Activated naive CD4-positive, alpha-beta T cell treated with anti-CD3 and anti-CD28 coated beads, Interleukin-2, amount 50 U/mL, for 72 hours (primary cell): Measurements from ENCODE around the gene SYDE2. TPM values are rescaled to one million over a fixed set of nuclear protein-coding genes. Genes with fewer than 3 reads are reported as not detected.
"Not testable (repeated sequence)": the region's sequence is repeated elsewhere in the genome, so short reads cannot be mapped to it uniquely, and the experiment has no call there.

Experiments
- ATAC-seq, 2 donors: fragments of 150-1000 bp; cut with Tn5 transposase; 2 replicates each; pipeline ENCODE4 v1.10.0; 2021; ENCODE audit warnings: mild to moderate bottlenecking in 2 of 2, moderate library complexity in 2 of 2
- DNase-seq, 2 donors: peaks; one replicate each; pipeline ENCODE4 v3.0.0; 2021 to 2022; ENCODE audit warnings: low spot score in 2 of 2
- H3K27ac Mint-ChIP-seq, 2 donors: one replicate each; pipeline ENCODE4 v1.8.0; 2022; ENCODE audit warnings: mild to moderate bottlenecking in 2 of 2, mixed read lengths in 2 of 2
- H3K36me3 Mint-ChIP-seq, 2 donors: one replicate each; pipeline ENCODE4 v1.8.0; 2022; ENCODE audit warnings: mixed read lengths in 2 of 2
- H3K9me3 Mint-ChIP-seq, 2 donors: one replicate each; pipeline ENCODE4 v1.8.0; 2022; ENCODE audit warnings: mixed read lengths in 2 of 2
- total RNA-seq, 2 donors: library from RNA; stranded (reverse); gene quantifications; one replicate each; pipeline ENCODE4 v1.2.3, GENCODE V29; 2022

Gene SYDE2, protein sequence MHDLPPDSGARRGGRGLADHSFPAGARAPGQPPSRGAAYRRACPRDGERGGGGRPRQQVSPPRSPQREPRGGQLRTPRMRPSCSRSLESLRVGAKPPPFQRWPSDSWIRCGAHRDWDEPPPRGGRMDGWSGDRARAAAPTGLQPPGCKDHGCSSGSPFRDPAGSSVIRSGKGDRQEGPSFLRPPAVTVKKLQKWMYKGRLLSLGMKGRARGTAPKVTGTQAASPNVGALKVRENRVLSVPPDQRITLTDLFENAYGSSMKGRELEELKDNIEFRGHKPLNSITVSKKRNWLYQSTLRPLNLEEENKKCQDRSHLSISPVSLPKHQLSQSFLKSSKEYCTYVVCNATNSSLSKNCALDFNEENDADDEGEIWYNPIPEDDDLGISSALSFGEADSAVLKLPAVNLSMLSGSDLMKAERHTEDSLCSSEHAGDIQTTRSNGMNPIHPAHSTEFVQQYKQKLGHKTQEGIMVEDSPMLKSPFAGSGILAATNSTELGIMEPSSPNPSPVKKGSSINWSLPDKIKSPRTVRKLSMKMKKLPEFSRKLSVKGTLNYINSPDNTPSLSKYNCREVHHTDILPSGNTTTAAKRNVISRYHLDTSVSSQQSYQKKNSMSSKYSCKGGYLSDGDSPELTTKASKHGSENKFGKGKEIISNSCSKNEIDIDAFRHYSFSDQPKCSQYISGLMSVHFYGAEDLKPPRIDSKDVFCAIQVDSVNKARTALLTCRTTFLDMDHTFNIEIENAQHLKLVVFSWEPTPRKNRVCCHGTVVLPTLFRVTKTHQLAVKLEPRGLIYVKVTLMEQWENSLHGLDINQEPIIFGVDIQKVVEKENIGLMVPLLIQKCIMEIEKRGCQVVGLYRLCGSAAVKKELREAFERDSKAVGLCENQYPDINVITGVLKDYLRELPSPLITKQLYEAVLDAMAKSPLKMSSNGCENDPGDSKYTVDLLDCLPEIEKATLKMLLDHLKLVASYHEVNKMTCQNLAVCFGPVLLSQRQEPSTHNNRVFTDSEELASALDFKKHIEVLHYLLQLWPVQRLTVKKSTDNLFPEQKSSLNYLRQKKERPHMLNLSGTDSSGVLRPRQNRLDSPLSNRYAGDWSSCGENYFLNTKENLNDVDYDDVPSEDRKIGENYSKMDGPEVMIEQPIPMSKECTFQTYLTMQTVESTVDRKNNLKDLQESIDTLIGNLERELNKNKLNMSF
- 1 to 10 TPM; 3.5 to 4.1 TPM for total RNA-seq

DNA sequence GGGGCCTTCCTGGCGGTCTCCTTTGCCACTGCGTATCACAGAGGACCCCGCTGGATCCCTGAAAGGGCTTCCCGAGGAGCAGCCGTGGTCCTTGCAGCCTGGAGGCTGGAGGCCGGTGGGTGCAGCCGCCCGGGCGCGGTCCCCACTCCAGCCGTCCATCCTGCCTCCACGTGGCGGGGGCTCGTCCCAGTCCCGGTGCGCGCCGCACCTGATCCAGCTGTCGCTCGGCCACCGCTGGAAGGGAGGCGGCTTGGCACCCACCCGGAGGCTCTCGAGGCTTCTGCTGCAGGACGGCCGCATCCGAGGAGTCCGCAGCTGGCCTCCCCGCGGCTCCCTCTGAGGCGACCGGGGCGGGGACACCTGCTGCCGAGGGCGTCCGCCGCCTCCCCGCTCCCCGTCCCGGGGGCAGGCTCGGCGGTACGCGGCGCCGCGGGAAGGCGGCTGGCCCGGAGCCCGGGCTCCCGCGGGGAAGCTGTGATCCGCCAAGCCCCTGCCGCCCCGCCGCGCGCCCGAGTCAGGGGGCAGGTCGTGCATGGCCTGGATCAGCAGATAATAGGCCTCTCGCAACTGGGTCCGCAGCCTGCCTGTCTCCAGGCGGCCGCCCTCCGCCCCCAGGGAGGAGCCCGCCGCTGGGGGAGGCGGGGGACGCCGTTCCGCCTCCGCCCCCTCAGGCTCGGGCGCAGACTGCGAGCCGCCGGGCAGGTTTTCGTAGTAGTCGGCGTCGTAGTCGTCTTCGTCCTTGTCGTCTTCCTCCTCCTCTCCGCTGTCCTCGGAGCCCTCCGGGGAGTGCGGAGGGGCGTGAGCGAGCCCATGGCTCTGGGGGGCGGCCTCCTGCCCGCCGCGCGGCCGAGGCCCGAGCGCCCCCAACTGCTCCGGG lies at the start of gene SYDE2:
Gene SYDE2 (minus strand): TSS at position 554 of the 877 bp plus-strand sequence. CDS start 20 bp downstream, at position 534.
- Mint-ChIP-seq H3K27ac (peak within 1 kb of the TSS; percentile 82 to 90), H3K9me3 (no peaks in the 10 kb centered on the region), H3K36me3 (peaks cover 6 to 10% of the 10 kb centered on the region in 2 donors)
- ATAC-seq (peak; percentile 78 to 88), DNase-seq (peak; percentile 70 to 78)

DNA sequence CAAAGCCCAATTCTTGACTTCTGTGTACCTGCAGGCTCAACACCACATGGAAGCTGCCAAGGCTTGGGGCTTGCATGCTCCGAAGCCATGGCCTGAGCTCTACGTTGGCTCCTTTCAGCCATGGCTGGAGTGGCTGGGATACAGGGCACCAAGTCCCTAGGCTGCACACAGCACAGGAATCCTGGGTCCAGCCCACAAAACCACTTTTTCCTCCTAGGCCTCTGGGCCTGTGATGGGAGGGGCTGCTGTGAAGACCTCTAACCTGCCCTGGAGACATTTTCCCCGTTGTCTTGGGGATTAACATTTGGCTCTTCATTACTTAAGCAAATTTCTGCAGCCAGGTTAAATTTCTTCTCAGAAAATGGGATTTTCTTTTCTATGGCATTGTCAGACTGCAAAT lies 48.2 kb upstream of the SYDE2 start:
- DNase-seq, ATAC-seq: not testable (repeated sequence)
- peaks cover 0 to 28% of the 10 kb centered on the region in 2 donors for H3K36me3 Mint-ChIP-seq

DNA sequence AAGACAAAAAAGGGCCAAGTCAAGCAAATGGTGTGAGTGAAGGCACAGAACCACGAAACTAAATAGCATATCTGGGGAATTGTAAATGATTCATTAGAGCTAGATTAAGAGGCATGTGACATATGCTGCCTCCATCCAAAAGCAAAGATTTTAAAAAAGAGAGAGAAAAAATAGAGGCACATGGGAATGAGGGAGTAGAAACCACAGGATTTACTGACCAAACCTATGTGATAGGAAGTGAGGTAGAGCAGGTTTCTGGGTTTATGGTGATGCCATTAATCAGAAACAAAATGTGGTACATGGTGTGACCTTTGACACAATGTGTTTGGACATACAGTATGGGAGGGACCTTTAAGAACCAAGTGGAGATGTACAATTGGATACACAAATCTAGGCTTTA lies 45.1 kb upstream of the SYDE2 start:
- peaks cover 0 to 11% of the 10 kb centered on the region in 2 donors for H3K9me3 Mint-ChIP-seq
- no peak for ATAC-seq
- DNase-seq: no peak
- peaks cover 0 to 28% of the 10 kb centered on the region in 2 donors for H3K36me3 Mint-ChIP-seq
- no peak overlapping the region for H3K27ac Mint-ChIP-seq

More for the DNA sequence above, 48.2 kb upstream of the SYDE2 start:
- not testable (repeated sequence) for H3K27ac Mint-ChIP-seq
- peaks cover 0 to 11% of the 10 kb centered on the region in 2 donors for H3K9me3 Mint-ChIP-seq

DNA sequence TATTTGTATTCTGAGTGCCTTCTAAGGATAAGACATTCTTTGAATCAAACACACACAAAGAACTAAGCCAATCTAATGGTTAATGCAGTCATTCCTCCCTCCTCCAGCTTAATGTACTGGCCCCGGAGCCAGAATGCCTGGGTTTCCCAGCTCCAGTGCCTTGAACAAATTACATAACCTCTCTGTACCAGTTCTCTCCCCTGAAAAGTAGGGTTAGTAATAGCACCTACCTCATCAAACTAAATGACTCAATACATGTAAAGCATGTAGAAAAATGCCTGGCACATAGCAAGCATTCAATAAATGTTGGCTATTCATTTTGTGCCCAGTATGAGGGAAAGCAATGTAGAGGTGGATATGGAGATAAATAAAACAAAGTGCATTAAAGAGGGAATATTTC lies 44.6 kb upstream of the SYDE2 start:
- H3K9me3 Mint-ChIP-seq: peaks cover 0 to 9% of the 10 kb centered on the region in 2 donors
- H3K36me3 Mint-ChIP-seq: peaks cover 0 to 25% of the 10 kb centered on the region in 2 donors
- no peak overlapping the region for H3K27ac Mint-ChIP-seq
- DNase-seq (no peak), ATAC-seq (no peak)

DNA sequence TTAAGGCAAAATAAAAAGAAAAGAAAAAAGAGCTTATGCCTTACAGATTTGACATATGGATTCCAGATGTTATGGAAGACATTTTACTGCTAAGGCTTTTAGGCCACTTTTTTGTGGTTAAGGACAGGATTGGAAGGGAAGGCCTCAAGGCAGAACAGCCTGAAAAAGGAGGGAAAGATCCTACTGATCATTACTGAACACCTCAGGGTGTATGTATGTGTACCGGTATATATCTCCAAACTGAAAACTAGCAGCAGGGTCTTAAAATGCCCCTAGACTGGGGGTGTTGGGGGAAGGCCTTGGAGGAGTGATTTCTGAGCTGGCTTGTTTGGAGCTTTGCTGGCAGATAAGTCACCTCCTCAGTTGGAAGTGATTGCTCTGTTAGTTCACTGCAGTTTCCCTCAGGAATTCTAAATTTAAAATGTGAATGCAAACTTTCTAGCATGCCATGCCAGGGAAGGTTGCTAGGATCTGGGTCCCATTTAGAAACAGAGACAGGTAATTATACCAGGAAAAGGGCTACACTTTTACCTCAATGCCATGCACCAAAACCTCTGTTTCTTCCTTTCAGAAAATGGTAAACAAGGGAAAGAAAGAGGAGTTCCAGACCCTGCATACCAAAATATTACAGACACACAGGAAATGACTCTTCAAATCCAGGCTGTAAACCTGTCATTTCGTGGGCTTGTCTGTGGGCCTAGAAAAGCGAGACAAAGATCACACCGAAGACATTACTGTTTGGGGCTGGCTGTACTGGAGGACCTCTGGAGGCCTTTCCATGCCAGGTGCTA lies 43.6 kb upstream of the SYDE2 start:
- Mint-ChIP-seq H3K36me3 (peaks cover 0 to 15% of the 10 kb centered on the region in 2 donors), H3K9me3 (peaks cover 0 to 2% of the 10 kb centered on the region in 2 donors), H3K27ac (peak overlapping the region in 1 of 2 donors; percentile 20)
- ATAC-seq: no peak
- DNase-seq: no peak

DNA sequence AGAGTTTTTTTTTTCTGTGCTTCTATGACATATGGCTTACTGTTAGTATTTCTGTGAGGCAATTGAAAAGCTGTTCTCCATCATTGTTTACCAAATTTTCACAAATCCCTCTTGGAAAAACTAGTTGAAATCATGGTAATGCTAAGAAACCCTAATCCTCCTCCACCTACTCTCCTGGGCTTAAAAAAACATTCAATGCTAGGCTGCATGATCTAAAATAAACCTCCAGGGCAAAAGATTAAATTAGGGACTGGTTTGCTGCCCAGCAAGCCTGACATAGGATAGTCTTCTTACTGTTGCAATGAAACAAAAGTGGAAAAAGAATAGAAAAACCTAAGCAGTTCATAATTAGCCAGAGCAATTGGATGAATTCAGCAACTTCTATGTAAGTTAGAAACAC lies 42.6 kb upstream of the SYDE2 start:
- ATAC-seq (no peak), DNase-seq (no peak)
- no peaks in the 10 kb centered on the region for H3K9me3 Mint-ChIP-seq

DNA sequence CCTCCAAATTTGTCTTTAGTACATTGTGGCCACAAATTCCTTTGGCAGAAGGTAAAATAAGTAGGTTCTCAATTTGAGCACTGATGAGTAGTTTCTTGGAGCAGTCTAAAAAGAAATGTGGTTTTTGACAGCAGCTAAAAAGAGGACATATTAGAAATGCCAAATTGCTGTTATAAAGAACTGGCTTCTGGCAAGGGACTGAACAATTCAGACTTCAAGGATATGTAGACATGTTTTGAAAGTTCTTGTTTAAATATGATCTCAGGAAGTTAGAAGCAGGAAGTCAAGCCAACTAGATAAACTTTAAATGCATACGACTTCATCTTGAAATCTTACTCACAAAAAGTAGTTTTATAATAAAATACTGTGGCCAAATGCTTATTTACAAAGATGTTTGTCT lies 39.8 kb upstream of the SYDE2 start:
- no peak for DNase-seq
- H3K36me3 Mint-ChIP-seq: no peaks in the 10 kb centered on the region
- no peaks in the 10 kb centered on the region for H3K9me3 Mint-ChIP-seq
- peak overlapping the region in 1 of 2 donors; percentile 70 for H3K27ac Mint-ChIP-seq
- no peak for ATAC-seq

More for the DNA sequence above, 42.6 kb upstream of the SYDE2 start:
- Mint-ChIP-seq H3K27ac (no peak overlapping the region), H3K36me3 (peaks cover 0 to 8% of the 10 kb centered on the region in 2 donors)

DNA sequence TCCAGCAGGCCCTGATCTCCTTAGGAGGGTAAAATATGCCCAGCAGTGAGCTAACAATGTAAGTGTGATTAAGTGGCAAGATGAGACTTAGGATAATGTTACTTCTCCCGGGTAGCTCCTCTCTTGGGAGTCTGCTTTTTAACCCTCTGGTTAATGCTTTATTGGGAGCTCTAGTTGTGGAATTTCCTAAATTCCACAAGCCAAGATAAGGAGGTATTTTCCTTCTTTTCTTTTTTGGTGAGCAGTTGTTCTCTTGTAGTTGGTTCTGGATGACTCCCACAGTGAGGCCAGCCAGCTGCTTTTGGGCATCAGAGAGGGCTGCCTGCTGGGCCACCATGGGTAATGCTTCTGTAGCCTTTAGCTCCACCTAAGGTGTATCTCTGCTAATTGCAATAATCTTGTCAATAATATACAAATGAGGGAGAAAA lies 39.4 kb upstream of the SYDE2 start:
- Mint-ChIP-seq H3K27ac (peak overlapping the region in 1 of 2 donors; percentile 70), H3K36me3 (no peaks in the 10 kb centered on the region), H3K9me3 (no peaks in the 10 kb centered on the region)
- DNase-seq (no peak), ATAC-seq (peak; percentile 51 to 71)

DNA sequence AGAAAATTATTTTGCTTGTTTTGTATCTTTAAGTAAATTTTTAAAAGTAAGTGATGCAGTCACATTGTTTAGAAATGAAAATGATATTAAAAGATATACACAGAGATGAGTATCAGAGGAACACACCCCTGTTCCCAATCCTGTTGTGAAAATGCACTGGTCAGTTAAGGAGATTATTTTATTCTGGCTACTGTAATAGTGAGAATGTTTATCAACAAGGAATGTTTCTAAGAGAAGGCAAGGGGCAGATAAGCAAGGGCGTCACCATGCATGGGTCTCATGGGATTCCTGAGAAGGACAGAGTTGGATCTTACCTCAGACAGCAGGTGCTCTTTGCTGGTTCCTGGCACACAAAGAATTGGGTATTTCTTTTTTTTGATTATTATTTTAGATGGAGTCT lies 36.8 kb upstream of the SYDE2 start:
- Mint-ChIP-seq H3K27ac (no peak overlapping the region), H3K36me3 (no peaks in the 10 kb centered on the region), H3K9me3 (no peaks in the 10 kb centered on the region)
- ATAC-seq (no peak), DNase-seq (no peak)

DNA sequence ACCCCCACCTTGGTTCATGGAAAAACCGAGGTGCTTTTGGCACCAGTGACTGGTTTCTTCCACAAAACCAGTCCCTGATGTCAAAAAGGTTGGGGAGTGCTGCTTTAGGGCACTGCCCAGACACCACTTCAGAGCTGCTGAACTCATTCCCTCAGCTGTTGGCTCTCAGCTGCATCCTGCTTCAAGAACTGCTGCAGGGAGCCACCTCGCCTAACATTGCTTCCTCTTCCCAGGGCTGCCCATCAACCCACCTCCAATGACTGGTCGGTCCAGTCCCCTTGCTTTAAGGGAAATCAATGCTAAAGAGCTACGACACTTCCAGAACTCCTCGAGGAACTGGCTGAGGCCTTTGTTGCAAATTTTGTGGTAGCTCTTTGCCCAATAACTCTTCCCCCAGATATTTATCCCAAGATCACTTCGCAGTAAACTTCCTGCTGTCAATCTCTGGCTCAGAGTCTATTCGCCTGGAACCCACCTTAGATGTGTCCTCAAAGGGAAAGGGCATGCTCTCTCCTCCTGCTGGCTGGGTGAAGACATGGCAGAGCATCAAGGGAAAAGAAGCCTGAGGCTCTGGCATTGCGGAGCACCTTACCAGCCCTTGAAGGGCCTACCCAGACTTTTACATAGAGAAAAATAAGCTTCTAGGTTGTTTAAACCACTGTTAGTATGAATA lies 29.6 kb upstream of the SYDE2 start:
- DNase-seq (no peak), ATAC-seq (peak in 1 of 2 donors; percentile 34)
- Mint-ChIP-seq H3K9me3 (no peaks in the 10 kb centered on the region), H3K36me3 (no peaks in the 10 kb centered on the region), H3K27ac (peak overlapping the region in 1 of 2 donors; percentile 93)

DNA sequence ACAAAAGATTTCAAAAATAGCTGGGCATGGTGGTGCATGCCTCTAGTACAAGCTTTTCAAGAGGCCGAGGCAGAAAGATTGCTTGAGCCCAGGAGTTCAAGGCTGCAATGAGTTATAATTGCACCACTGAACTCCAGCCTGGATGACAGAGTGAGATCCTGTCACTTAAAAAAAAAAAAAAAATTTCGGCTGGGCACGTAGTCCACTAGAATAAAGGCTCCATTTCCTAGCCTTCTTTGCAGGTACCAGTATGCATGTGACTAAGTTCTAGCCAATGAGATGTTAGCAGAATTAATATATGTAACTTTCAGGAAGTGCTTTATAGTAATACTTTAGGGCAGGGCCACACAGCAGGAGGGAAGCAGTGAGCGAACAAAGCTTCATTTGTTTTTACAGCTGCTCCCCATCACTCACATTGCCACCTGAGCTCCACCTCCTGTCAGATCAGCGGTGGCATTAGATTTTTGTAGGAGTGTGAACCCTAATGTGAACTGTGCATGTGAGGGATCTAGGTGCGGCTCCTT lies 28.8 kb upstream of the SYDE2 start:
- no peak for ATAC-seq

DNA sequence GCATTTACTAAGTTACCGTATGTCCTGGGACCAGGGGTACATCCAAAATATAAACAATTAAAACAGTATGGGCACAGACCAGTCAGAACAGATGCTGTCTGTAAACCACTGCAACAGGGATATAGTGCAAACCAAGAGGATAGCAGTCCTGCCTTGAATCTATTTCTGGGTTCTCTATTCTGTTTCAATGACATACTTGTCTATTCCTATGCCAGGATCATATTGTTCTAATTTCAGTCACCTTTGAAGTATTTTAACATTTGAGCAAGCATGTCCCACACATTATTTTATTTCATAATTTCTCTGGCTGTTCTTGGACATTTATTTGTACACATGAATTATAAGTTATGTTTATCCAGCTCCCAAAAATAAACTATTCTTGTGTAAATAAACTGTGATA lies 28.2 kb upstream of the SYDE2 start:
- no peak for DNase-seq
- Mint-ChIP-seq H3K9me3 (no peaks in the 10 kb centered on the region), H3K27ac (no peak overlapping the region), H3K36me3 (no peaks in the 10 kb centered on the region)
- ATAC-seq: no peak

More for the DNA sequence above, 28.8 kb upstream of the SYDE2 start:
- H3K9me3 Mint-ChIP-seq: no peaks in the 10 kb centered on the region
- no peak for DNase-seq
- no peaks in the 10 kb centered on the region for H3K36me3 Mint-ChIP-seq
- H3K27ac Mint-ChIP-seq: no peak overlapping the region

DNA sequence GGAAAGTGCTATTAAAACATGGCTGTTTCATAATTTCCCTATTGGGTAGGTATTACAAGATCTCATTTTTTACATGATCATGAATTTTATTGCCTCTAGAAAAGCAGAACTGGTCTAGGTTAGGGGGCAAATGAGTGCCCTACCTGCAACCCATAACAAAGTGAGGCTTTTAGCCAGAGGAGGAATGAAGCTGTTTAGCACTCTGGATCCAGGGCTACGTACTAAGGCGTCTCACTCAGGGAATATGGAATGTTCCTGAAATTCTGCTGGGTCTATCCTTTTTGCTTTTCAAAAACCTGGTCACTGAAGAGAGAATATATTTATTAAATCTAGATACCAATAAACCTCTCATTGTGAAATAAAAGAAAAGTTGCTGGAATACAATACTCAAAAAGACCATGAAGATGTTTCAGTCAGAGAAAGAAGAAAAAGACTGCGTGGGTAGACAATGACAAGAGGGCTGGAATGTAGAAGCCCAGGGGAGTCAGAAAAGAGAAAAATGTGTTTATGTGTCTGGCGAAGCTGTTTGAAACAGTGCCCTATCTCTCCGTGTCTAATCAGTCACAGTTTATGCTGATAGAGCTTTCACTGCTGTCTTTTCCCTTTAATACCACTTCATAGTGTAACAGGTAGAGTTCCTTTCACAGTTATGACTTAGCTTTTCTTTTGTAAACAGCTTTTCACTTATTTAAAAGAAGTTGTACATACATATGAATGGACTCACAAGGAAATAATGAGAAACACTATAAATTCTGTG lies 25.0 kb upstream of the SYDE2 start:
- Mint-ChIP-seq H3K36me3 (no peaks in the 10 kb centered on the region), H3K27ac (no peak overlapping the region), H3K9me3 (no peaks in the 10 kb centered on the region)
- ATAC-seq (no peak), DNase-seq (no peak)
